Mammary epithelial cell (primary cell): Measurements from ENCODE around the gene KPNB1.

Source experiments
- EZH2 ChIP-seq: IDR thresholded peaks from 2 replicates; pipeline ENCODE4 v1.6.1; 2012; ENCODE audit warnings: low read length, inconsistent platforms, borderline replicate concordance
- TF ChIP-seq, protein P1 (sequence below), 2 donors: IDR thresholded peaks in 1 of 2; conservative IDR thresholded peaks in 1 of 2; 2 replicates each; pipeline ENCODE4 v1.5.1; 2011 to 2012; ENCODE audit warnings: inconsistent platforms in 2 of 2, low read length in 2 of 2, mild to moderate bottlenecking in 2 of 2, control low read depth in 1 of 2, low read depth in 1 of 2; ENCODE audit not compliant: insufficient read depth in 1 of 2; ENCODE audit errors: extremely low read depth in 1 of 2

DNA sequence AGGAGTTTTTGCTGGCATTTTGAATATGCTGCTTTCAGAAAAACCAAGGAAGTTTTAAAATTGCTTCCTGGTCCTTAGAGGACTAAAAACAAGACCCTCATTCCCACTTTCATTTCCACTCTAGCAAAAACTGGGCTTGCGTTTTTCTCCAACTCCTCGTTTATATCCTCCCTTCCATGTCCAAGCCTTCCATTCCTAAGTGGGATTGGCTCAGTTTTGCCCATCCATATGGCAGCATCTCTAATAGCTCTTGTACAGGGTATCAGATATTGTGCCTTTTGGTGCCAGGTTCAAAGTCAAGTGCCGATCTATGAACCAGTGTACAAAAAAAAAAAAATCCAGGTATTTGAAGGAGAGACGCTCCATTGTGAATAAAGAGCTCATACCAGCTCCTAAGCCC lies 34.3 kb downstream of the KPNB1 start:
- TF ChIP-seq, protein P1, sequence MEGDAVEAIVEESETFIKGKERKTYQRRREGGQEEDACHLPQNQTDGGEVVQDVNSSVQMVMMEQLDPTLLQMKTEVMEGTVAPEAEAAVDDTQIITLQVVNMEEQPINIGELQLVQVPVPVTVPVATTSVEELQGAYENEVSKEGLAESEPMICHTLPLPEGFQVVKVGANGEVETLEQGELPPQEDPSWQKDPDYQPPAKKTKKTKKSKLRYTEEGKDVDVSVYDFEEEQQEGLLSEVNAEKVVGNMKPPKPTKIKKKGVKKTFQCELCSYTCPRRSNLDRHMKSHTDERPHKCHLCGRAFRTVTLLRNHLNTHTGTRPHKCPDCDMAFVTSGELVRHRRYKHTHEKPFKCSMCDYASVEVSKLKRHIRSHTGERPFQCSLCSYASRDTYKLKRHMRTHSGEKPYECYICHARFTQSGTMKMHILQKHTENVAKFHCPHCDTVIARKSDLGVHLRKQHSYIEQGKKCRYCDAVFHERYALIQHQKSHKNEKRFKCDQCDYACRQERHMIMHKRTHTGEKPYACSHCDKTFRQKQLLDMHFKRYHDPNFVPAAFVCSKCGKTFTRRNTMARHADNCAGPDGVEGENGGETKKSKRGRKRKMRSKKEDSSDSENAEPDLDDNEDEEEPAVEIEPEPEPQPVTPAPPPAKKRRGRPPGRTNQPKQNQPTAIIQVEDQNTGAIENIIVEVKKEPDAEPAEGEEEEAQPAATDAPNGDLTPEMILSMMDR (conservative IDR thresholded peaks at IDR 0.05 in 1 of 2, IDR thresholded peaks at IDR 0.05 in 1 of 2; ENCODE audit: extremely low read depth in 1 of 2, insufficient read depth in 1 of 2, low read depth in 1 of 2, low read length in 2 of 2) = no peak
- no peak for TF ChIP-seq EZH2
